H9 (cell line): ENCODE measurements around the gene PLXND1. TPM values are rescaled to one million over a fixed set of nuclear protein-coding genes. Genes with fewer than 3 reads are reported as not detected.

Experiments used
- DNase-seq: peaks from one replicate; pipeline ENCODE4 v3.0.0-alpha.2; 2017
- H2AFZ ChIP-seq: one replicate; pipeline ENCODE4 v1.6.1; 2013; ENCODE audit warnings: mild to moderate bottlenecking, low read length, control low read depth, moderate library complexity
- H2AK5ac ChIP-seq: 2 replicates; pipeline ENCODE4 v1.6.1; 2013; ENCODE audit warnings: low read length, control low read depth, mixed read lengths; ENCODE audit not compliant: insufficient read length
- H2BK120ac ChIP-seq: one replicate; pipeline ENCODE4 v1.6.1; 2013; ENCODE audit warnings: low read depth, mild to moderate bottlenecking, low read length, control low read depth, inconsistent platforms; ENCODE audit not compliant: poor library complexity, severe bottlenecking
- H2BK12ac ChIP-seq: 2 replicates; pipeline ENCODE4 v1.6.1; 2013; ENCODE audit warnings: low read length, control low read depth, mixed read lengths, low read depth; ENCODE audit not compliant: insufficient read length
- H2BK15ac ChIP-seq: 2 replicates; pipeline ENCODE4 v1.6.1; 2013; ENCODE audit warnings: low read depth, low read length, control low read depth
- H2BK20ac ChIP-seq: one replicate; pipeline ENCODE4 v1.6.1; 2013; ENCODE audit warnings: low read depth, mild to moderate bottlenecking, low read length, control low read depth, inconsistent platforms; ENCODE audit not compliant: poor library complexity, severe bottlenecking
- H2BK5ac ChIP-seq: 2 replicates; pipeline ENCODE4 v1.6.1; 2013; ENCODE audit warnings: low read length, control low read depth, mixed read lengths; ENCODE audit not compliant: insufficient read length
- H3K14ac ChIP-seq: 2 replicates; pipeline ENCODE4 v1.6.1; 2013; ENCODE audit warnings: low read length, control low read depth; ENCODE audit not compliant: insufficient read depth
- H3K18ac ChIP-seq: 2 replicates; pipeline ENCODE4 v1.6.1; 2013; ENCODE audit warnings: low read depth, mild to moderate bottlenecking, mixed read lengths, low read length, control low read depth; ENCODE audit not compliant: insufficient read length
- H3K23ac ChIP-seq: 2 replicates; pipeline ENCODE4 v1.6.1; 2013; ENCODE audit warnings: low read length, control low read depth, mixed read lengths, low read depth; ENCODE audit not compliant: insufficient read length
- H3K23me2 ChIP-seq: 2 replicates; pipeline ENCODE4 v1.6.1; 2013; ENCODE audit warnings: low read depth, mild to moderate bottlenecking, mixed read lengths, low read length, control low read depth; ENCODE audit not compliant: insufficient read length, poor library complexity, severe bottlenecking
- H3K27ac ChIP-seq: 2 replicates; pipeline ENCODE4 v1.5.1; 2013; ENCODE audit warnings: low read length, control low read depth, mixed read lengths, low read depth; ENCODE audit not compliant: insufficient read length
- H3K27me3 ChIP-seq: 2 replicates; pipeline ENCODE4 v1.6.1; 2013; ENCODE audit warnings: low read length, control low read depth, inconsistent platforms; ENCODE audit not compliant: insufficient read depth
- H3K4ac ChIP-seq: 2 replicates; pipeline ENCODE4 v1.6.1; 2013; ENCODE audit warnings: low read depth, mild to moderate bottlenecking, control low read depth, inconsistent platforms, low read length, moderate library complexity
- H3K4me1 ChIP-seq: 2 replicates; pipeline ENCODE4 v1.6.1; 2013; ENCODE audit warnings: low read length, control low read depth, inconsistent platforms; ENCODE audit not compliant: insufficient read depth
- H3K4me2 ChIP-seq: 2 replicates; pipeline ENCODE4 v1.6.1; 2013; ENCODE audit warnings: low read length, control low read depth, mixed read lengths; ENCODE audit not compliant: insufficient read length, insufficient read depth
- H3K56ac ChIP-seq: 2 replicates; pipeline ENCODE4 v1.6.1; 2013; ENCODE audit warnings: low read depth, mild to moderate bottlenecking, mixed read lengths, low read length, control low read depth; ENCODE audit not compliant: insufficient read length
- H3K79me1 ChIP-seq: 2 replicates; pipeline ENCODE4 v1.6.1; 2013; ENCODE audit warnings: low read depth, mild to moderate bottlenecking, moderate library complexity, low read length, control low read depth, inconsistent platforms; ENCODE audit not compliant: insufficient read depth, poor library complexity, severe bottlenecking
- H3K79me2 ChIP-seq: 2 replicates; pipeline ENCODE4 v1.6.1; 2013; ENCODE audit warnings: low read length, control low read depth, inconsistent platforms; ENCODE audit not compliant: insufficient read depth
- H3K9ac ChIP-seq: 2 replicates; pipeline ENCODE4 v1.6.1; 2013; ENCODE audit warnings: low read length, control low read depth, mixed read lengths; ENCODE audit not compliant: insufficient read length; ENCODE audit errors: extremely low read depth
- H3K9me3 ChIP-seq: one replicate; pipeline ENCODE4 v1.6.1; 2013; ENCODE audit warnings: low read depth, low read length, inconsistent platforms; ENCODE audit not compliant: control insufficient read depth
- H3T11ph ChIP-seq: one replicate; pipeline ENCODE4 v1.6.1; 2013; ENCODE audit warnings: mild to moderate bottlenecking, low read length, control low read depth, inconsistent platforms
- H4K20me1 ChIP-seq: one replicate; pipeline ENCODE4 v1.6.1; 2013; ENCODE audit not compliant: control insufficient read depth, insufficient read length, insufficient read depth
- H4K5ac ChIP-seq: 2 replicates; pipeline ENCODE4 v1.6.1; 2013; ENCODE audit warnings: low read depth, mild to moderate bottlenecking, mixed read lengths, low read length, control low read depth; ENCODE audit not compliant: insufficient read length
- H4K8ac ChIP-seq: replicated peaks from 2 replicates; pipeline ENCODE4 v1.6.1; 2013; ENCODE audit warnings: low read length, control low read depth, mixed read lengths, low read depth; ENCODE audit not compliant: insufficient read length
- H4K91ac ChIP-seq: 2 replicates; pipeline ENCODE4 v1.6.1; 2013; ENCODE audit warnings: low read depth, mild to moderate bottlenecking, moderate library complexity, mixed read lengths, low read length, control low read depth; ENCODE audit not compliant: insufficient read length
- H3K27ac Mint-ChIP-seq, 3 experiments: 2 replicates in 2 of 3; 3 replicates in 1 of 3; pipeline ENCODE4 v1.8.0; 2020 to 2021; ENCODE audit warnings: mixed read lengths in 3 of 3, mild to moderate bottlenecking in 1 of 3, moderate library complexity in 1 of 3
- H3K27me3 Mint-ChIP-seq: 2 replicates; pipeline ENCODE4 v1.8.0; 2021; ENCODE audit warnings: low read depth, mild to moderate bottlenecking, moderate library complexity, mixed read lengths
- H3K36me3 Mint-ChIP-seq, 3 experiments: 2 replicates in 2 of 3; 3 replicates in 1 of 3; pipeline ENCODE4 v1.8.0; 2020 to 2021; ENCODE audit warnings: low read depth in 3 of 3, mixed read lengths in 3 of 3; ENCODE audit not compliant: insufficient read depth in 1 of 3
- H3K4me1 Mint-ChIP-seq, 2 experiments: 2 replicates each; pipeline ENCODE4 v1.8.0; 2020; ENCODE audit warnings: mixed read lengths in 2 of 2
- H3K4me3 Mint-ChIP-seq, 2 experiments: 2 replicates in 1 of 2; 3 replicates in 1 of 2; pipeline ENCODE4 v1.8.0; 2020 to 2021; ENCODE audit warnings: mild to moderate bottlenecking in 2 of 2, mixed read lengths in 2 of 2, moderate library complexity in 1 of 2
- H3K9me3 Mint-ChIP-seq, 2 experiments: 2 replicates in 1 of 2; 3 replicates in 1 of 2; pipeline ENCODE4 v1.8.0; 2020; ENCODE audit warnings: mild to moderate bottlenecking in 2 of 2, mixed read lengths in 2 of 2, moderate library complexity in 1 of 2
- CTCF ChIP-seq: fragments of 200-600 bp; sonication (generic); conservative IDR thresholded peaks from 3 replicates; pipeline ENCODE4 v1.8.0; 2021; ENCODE audit warnings: antibody characterized with exemption, mild to moderate bottlenecking
- WGBS: extraction: QIAGEN DNeasy Blood & Tissue Kit; methylation state at CpG from one replicate; pipeline ENCODE4 v1.1.7; 2013; ENCODE audit warnings: missing lambda C conversion rate, low lambda C conversion rate, mixed read lengths; ENCODE audit not compliant: insufficient read length; ENCODE audit errors: extremely low coverage; 5-methylcytosine and 5-hydroxymethylcytosine counted together
- total RNA-seq: library from RNA; stranded (reverse); gene quantifications from 2 replicates; pipeline ENCODE4 v1.2.1, GENCODE V29; 2021

The PLXND1 gene
- total RNA-seq, 1 experiment from 2014 or later: 50.9 TPM

GRCh38 chr3:129585949-129586657, 20.4 kb downstream of the PLXND1 start:
- Mint-ChIP-seq H3K4me1 (peaks cover 9 to 12% of the 10 kb centered on the region in 2 experiments), H3K9me3 (no peaks in the 10 kb centered on the region), H3K27me3 (no peaks in the 10 kb centered on the region), H3K36me3 (peaks cover 0 to 7% (median 2%) of the 10 kb centered on the region in 3 experiments; a peak in 4 of 7 replicates), H3K4me3 (no peak overlapping the region), H3K27ac (peak overlapping the region in 2 of 3 experiments; percentile 61 to 78; a peak in 2 of 7 replicates)
- no peak overlapping the region for H2AFZ ChIP-seq
- H4K8ac ChIP-seq: no peak overlapping the region
- H3K27ac ChIP-seq: no peak overlapping the region
- H3K9me3 ChIP-seq: no peaks in the 10 kb centered on the region
- no peak overlapping the region for H2BK5ac ChIP-seq
- no peak for DNase-seq
- no peak overlapping the region for H3K4ac ChIP-seq
- no peaks in the 10 kb centered on the region for H3K23me2 ChIP-seq
- no peak overlapping the region for H2BK12ac ChIP-seq
- no peak overlapping the region for H4K5ac ChIP-seq
- H3K18ac ChIP-seq: no peak overlapping the region
- no peak overlapping the region for H3K14ac ChIP-seq
- H3K79me1 ChIP-seq: no peaks in the 10 kb centered on the region
- no peaks in the 10 kb centered on the region for H4K20me1 ChIP-seq
- no peak overlapping the region for H3K9ac ChIP-seq
- H3K23ac ChIP-seq: no peak overlapping the region
- no peak overlapping the region for H3T11ph ChIP-seq
- no peak overlapping the region for H3K4me2 ChIP-seq
- no peak overlapping the region for H2BK120ac ChIP-seq
- H2BK20ac ChIP-seq: no peak overlapping the region
- H3K79me2 ChIP-seq: no peaks in the 10 kb centered on the region
- no CpG with 5 or more reads among the region's 27 CpGs for WGBS
- peaks cover 4% of the 10 kb centered on the region; the same call in 1 of the 2 replicates for H3K4me1 ChIP-seq
- H2BK15ac ChIP-seq: no peak overlapping the region
- H3K27me3 ChIP-seq: no peaks in the 10 kb centered on the region
- H3K56ac ChIP-seq: no peak overlapping the region
- no peak for TF ChIP-seq CTCF
- H2AK5ac ChIP-seq: no peak overlapping the region
- no peak overlapping the region for H4K91ac ChIP-seq
